ENCODE results near the gene TANC2. TPM values are rescaled to one million over a fixed set of nuclear protein-coding genes. Genes with fewer than 3 reads are reported as not detected.
"Not testable (repeated sequence)": the region's sequence is repeated elsewhere in the genome, so short reads cannot be mapped to it uniquely, and the experiment has no call there.

Gene TANC2
- total RNA-seq, 4 donors from 2014 or later, result 6.4 to 50.9 (median 20.1) TPM

DNA sequence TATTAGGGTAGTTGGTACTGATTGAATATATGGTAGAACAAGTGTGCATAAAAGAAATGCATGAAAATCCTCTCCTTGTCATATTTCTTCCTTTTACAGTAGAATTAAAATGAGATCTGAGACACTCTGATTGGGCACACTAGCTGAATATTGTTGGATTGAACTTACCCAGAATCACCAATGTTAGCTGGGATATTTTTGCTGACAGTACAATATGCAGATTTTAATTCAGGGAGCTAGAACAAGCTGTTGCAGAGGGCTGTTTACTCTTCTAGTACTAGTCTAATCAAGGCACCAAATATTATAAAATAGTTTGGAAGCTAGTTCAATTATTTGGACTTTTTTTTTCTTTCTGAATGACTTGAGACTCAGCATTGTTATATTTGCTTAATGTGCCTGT is 4.6 kb downstream of the TANC2 start:
- Histone ChIP-seq H3K4me3 (no peak overlapping the region), H3K4me1 (peaks cover 0 to 25% (median 3%) of the 10 kb centered on the region in 3 donors), H3K27me3 (no peaks in the 10 kb centered on the region), H3K27ac (no peak overlapping the region), H3K36me3 (no peaks in the 10 kb centered on the region), H3K9me3 (no peaks in the 10 kb centered on the region)
- ATAC-seq, result no peak
- no peak for TF ChIP-seq POLR2A (IDR thresholded peaks at IDR 0.05)
- TF ChIP-seq, protein P1, sequence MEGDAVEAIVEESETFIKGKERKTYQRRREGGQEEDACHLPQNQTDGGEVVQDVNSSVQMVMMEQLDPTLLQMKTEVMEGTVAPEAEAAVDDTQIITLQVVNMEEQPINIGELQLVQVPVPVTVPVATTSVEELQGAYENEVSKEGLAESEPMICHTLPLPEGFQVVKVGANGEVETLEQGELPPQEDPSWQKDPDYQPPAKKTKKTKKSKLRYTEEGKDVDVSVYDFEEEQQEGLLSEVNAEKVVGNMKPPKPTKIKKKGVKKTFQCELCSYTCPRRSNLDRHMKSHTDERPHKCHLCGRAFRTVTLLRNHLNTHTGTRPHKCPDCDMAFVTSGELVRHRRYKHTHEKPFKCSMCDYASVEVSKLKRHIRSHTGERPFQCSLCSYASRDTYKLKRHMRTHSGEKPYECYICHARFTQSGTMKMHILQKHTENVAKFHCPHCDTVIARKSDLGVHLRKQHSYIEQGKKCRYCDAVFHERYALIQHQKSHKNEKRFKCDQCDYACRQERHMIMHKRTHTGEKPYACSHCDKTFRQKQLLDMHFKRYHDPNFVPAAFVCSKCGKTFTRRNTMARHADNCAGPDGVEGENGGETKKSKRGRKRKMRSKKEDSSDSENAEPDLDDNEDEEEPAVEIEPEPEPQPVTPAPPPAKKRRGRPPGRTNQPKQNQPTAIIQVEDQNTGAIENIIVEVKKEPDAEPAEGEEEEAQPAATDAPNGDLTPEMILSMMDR (IDR thresholded peaks at IDR 0.05), result no peak
- TF ChIP-seq POLR2AphosphoS5 (IDR thresholded peaks at IDR 0.05), result no peak
- TF ChIP-seq EP300 (IDR thresholded peaks at IDR 0.05), result no peak

DNA sequence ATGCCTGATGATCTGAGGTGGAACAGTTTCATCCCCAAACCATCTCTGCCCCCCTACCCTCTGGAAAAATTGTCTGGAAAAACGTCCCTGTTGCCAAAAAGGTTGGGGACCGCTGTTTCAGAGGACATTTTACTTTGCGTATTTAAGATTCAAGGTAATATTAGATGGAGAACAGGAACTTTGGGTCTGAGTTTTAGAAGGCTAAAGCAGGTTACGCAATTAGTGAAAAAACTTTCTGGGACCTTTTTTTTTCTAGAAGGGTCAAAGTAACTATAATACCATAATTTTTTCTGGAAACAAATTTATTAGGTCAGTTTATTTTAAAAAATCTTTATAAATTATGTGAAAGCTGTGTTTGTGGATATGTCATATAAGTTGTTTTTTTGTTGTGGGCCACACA is 5.8 kb downstream of the TANC2 start:
- TF ChIP-seq, protein P1 (IDR thresholded peaks at IDR 0.05), result no peak
- no peak for TF ChIP-seq EP300 (IDR thresholded peaks at IDR 0.05)
- TF ChIP-seq POLR2A (IDR thresholded peaks at IDR 0.05), result no peak
- no peak for TF ChIP-seq POLR2AphosphoS5 (IDR thresholded peaks at IDR 0.05)
- Histone ChIP-seq H3K27ac (no peak overlapping the region), H3K36me3 (no peaks in the 10 kb centered on the region), H3K4me1 (peaks cover 0 to 21% (median 3%) of the 10 kb centered on the region in 3 donors), H3K9me3 (no peaks in the 10 kb centered on the region), H3K4me3 (no peak overlapping the region), H3K27me3 (no peaks in the 10 kb centered on the region)
- 85 to 98% methylated on average over 4 of the region's 4 CpGs for WGBS, 2 donors (ENCODE audit: low coverage in 1 of 2)
- ATAC-seq, result no peak

DNA sequence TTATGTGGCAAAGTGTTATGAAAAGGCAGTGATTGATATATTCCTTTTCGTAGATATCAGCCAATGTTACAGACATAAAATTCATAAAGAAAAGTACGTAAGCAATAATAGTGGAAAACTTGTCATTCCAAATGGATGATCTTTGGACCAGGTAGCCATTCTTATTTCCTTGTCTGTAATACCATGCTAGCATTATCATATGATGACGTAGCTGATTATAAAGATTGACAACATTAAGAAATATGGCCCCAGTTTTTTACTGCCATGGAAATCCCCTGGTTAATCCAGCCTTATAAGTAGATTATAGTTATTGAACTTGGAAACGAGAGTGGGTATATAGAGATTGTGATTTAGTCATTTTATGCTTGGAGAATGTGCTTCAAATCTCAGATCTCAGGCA is 8.8 kb downstream of the TANC2 start:
- ATAC-seq, result no peak
- Histone ChIP-seq H3K27me3 (no peaks in the 10 kb centered on the region), H3K36me3 (no peaks in the 10 kb centered on the region), H3K4me3 (no peak overlapping the region), H3K27ac (no peak overlapping the region), H3K4me1 (no peaks in the 10 kb centered on the region), H3K9me3 (no peaks in the 10 kb centered on the region)
- TF ChIP-seq POLR2AphosphoS5 (IDR thresholded peaks at IDR 0.05) (no peak), POLR2A (IDR thresholded peaks at IDR 0.05) (no peak), EP300 (IDR thresholded peaks at IDR 0.05) (no peak)
- TF ChIP-seq, protein P1 (IDR thresholded peaks at IDR 0.05), result no peak
- WGBS, 2 donors (ENCODE audit: low coverage in 1 of 2), result 79 to 96% methylated on average over 3 to 4 of the region's 4 CpGs

DNA sequence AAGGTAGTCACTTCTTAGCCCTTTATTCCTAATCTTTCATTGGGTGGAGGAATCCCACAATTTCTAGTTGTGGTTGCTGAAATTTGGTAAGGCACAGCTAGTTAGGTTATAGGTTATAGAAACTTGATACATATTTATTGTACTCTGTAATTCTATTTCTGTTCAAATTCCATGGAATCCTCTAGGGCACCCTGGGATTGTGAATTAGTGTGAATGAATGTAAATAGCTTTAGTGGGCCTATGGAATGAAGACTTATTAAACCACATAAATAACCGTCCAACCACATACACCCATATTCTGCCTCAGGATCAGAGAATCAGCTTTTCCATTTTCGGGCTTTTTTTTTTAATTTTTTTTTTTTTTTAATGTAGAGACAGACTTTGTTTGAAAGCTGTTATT is 9.2 kb downstream of the TANC2 start:
- no peak for TF ChIP-seq POLR2AphosphoS5 (IDR thresholded peaks at IDR 0.05)
- TF ChIP-seq POLR2A (IDR thresholded peaks at IDR 0.05), result no peak
- TF ChIP-seq, protein P1 (IDR thresholded peaks at IDR 0.05), result no peak
- TF ChIP-seq EP300 (IDR thresholded peaks at IDR 0.05), result no peak
- Histone ChIP-seq H3K9me3 (no peaks in the 10 kb centered on the region), H3K27me3 (no peaks in the 10 kb centered on the region), H3K4me3 (no peak overlapping the region), H3K4me1 (no peaks in the 10 kb centered on the region), H3K36me3 (no peaks in the 10 kb centered on the region), H3K27ac (no peak overlapping the region)
- ATAC-seq, result no peak
- WGBS, 2 donors (ENCODE audit: low coverage in 1 of 2), result 91 to 100% methylated on average over 2 of the region's 2 CpGs

DNA sequence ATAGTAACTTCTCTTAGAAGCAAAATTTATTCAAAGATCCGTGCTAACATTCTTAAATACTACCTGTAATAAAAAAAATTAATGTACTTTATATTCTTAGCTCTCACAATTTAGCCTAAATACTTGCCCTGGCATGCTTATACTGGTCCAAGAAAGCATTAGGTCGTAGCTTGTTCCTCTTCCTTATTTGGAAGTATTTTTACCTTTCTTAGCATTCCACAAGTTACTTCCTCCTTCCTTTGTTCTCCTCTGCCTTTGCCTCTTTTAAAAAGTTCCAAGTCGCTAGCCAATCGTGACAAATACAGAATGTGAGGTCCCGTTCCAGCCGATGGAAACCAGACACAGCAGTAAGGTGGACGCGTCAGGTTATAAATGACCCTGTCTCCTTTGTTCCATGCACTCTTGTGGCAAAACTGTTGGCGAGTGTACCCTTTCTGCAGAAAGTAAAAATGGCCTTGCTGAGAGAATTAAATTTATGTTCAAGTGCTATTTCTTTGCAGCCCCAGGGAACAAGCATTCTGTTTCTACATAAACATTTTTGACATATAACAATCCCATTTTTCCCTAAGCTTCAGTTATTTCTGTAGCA is 10.7 kb downstream of the TANC2 start:
- H3K9me3 ChIP-seq, H3K27me3 ChIP-seq, H3K36me3 ChIP-seq, ATAC-seq, H3K4me1 ChIP-seq, H3K27ac ChIP-seq, H3K4me3 ChIP-seq: not testable (repeated sequence)
- whole genome bisulfite sequencing, 2 donors (ENCODE audit: low coverage in 1 of 2), result 50 to 97% methylated on average over 2 to 9 of the region's 9 CpGs

Data from gastroesophageal sphincter (tissue), 4 donors.